ENCODE results near the gene TOX2.

Gene TOX2

DNA sequence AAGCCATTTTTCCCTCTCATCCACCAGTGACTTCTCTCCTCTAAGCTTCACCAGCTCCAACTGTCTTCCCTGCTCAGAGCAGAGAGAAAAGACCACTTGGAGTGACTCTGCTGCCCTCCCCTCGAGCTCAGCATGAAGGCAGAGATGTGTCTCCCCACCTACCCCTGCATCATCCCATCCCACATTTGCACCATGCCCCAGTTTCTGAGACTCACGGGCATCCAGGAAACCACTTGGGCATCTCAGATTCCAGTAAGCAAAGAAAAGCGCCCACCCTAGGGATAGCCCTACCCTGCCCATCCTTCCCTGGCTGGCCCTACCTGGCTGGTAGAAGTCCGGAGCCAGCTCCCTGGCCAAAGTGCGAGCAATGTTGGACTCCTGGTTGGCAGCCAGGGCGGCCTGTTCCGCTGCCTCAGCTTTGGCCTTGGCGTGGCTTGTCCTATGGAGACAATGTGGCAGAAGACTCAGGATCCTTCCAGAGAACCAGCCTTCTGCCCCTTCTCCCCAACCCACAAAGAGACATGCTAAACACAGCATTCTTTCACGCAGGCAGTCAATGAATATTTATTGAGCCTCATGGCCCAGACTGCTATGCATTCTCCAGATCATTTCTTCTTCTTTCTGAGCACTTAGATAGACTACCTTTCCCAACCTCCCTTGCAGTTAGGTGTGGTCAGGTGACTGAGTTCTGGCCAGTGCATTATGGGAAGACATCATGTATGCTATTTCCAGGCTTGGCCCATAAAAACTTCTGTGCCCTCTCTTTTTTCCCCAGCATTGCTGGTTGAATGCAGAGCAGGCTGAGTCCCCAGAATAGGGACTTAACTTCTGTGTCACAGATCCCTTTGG, 203.8 kb downstream of the TOX2 start:
- no peak for DNase-seq (ENCODE audit: low read depth in 1 of 2, low spot score in 1 of 2)

Measured in activated T-helper 1 cell treated with anti-CD3 and anti-CD28 coated beads, Interleukin-2, amount 50 U/mL, for 16 hours (primary cell).